ENCODE measurements around the gene KRT80. TPM values are rescaled to one million over a fixed set of nuclear protein-coding genes. Genes with fewer than 3 reads are reported as not detected.
A peak's percentile ranks its signal among the peaks of the same experiment; 100 is the strongest.

KRT80 gene
- polyA plus RNA-seq, 2 donors = 40.9 to 53.9 TPM

GRCh38 chr12:52182898-52183543 is 8.8 kb downstream of the KRT80 start:
- H3K36me3 ChIP-seq (ENCODE audit: control insufficient read depth in 2 of 2, insufficient read depth in 2 of 2, low read length in 1 of 2) = peaks cover 0 to 3% of the 10 kb centered on the region in 2 donors
- H3K4me1 ChIP-seq (ENCODE audit: control insufficient read depth in 2 of 2, insufficient read depth in 2 of 2, low read length in 1 of 2) = peaks cover 8 to 11% of the 10 kb centered on the region in 2 donors
- H3K4me3 ChIP-seq (ENCODE audit: low read depth in 1 of 2, low read length in 2 of 2) = no peak overlapping the region
- H3K27ac ChIP-seq (ENCODE audit: low read depth in 2 of 2, low read length in 1 of 2) = peak overlapping the region; percentile 47 to 95
- H3K9me3 ChIP-seq (ENCODE audit: control insufficient read depth in 2 of 2, insufficient read depth in 1 of 2, low read depth in 1 of 2, low read length in 1 of 2) = no peaks in the 10 kb centered on the region
- H3K27me3 ChIP-seq (ENCODE audit: control insufficient read depth in 1 of 2, insufficient read depth in 2 of 2, low read length in 2 of 2) = no peaks in the 10 kb centered on the region
- WGBS, 2 donors = 60 to 63% methylated on average over 9 of the region's 9 CpGs

- H3K36me3 ChIP-seq (ENCODE audit: control insufficient read depth in 2 of 2, insufficient read depth in 2 of 2, low read length in 1 of 2) = peaks cover 0 to 4% of the 10 kb centered on the region in 2 donors
- H3K27me3 ChIP-seq (ENCODE audit: control insufficient read depth in 1 of 2, insufficient read depth in 2 of 2, low read length in 2 of 2) = no peaks in the 10 kb centered on the region
- WGBS, 2 donors = 64 to 68% methylated on average over 5 of the region's 5 CpGs
- no peaks in the 10 kb centered on the region for H3K9me3 ChIP-seq (ENCODE audit: control insufficient read depth in 2 of 2, insufficient read depth in 1 of 2, low read depth in 1 of 2, low read length in 1 of 2)
- H3K27ac ChIP-seq (ENCODE audit: low read depth in 2 of 2, low read length in 1 of 2) = no peak overlapping the region
- H3K4me3 ChIP-seq (ENCODE audit: low read depth in 1 of 2, low read length in 2 of 2) = no peak overlapping the region
- peaks cover 9 to 11% of the 10 kb centered on the region in 2 donors for H3K4me1 ChIP-seq (ENCODE audit: control insufficient read depth in 2 of 2, insufficient read depth in 2 of 2, low read length in 1 of 2)
Measured at GRCh38 chr12:52182384-52182783, 9.4 kb downstream of the KRT80 start.

GRCh38 chr12:52181746-52182145 is 10.1 kb downstream of the KRT80 start:
- Histone ChIP-seq H3K27me3 (ENCODE audit: control insufficient read depth in 1 of 2, insufficient read depth in 2 of 2, low read length in 2 of 2) (no peaks in the 10 kb centered on the region), H3K4me1 (ENCODE audit: control insufficient read depth in 2 of 2, insufficient read depth in 2 of 2, low read length in 1 of 2) (peaks cover 5 to 8% of the 10 kb centered on the region in 2 donors), H3K9me3 (ENCODE audit: control insufficient read depth in 2 of 2, insufficient read depth in 1 of 2, low read depth in 1 of 2, low read length in 1 of 2) (no peaks in the 10 kb centered on the region), H3K27ac (ENCODE audit: low read depth in 2 of 2, low read length in 1 of 2) (no peak overlapping the region), H3K36me3 (ENCODE audit: control insufficient read depth in 2 of 2, insufficient read depth in 2 of 2, low read length in 1 of 2) (peaks cover 0 to 6% of the 10 kb centered on the region in 2 donors), H3K4me3 (ENCODE audit: low read depth in 1 of 2, low read length in 2 of 2) (no peak overlapping the region)
- WGBS, 2 donors = 66 to 75% methylated on average over 9 of the region's 9 CpGs

GRCh38 chr12:52180971-52181628 is 10.7 kb downstream of the KRT80 start:
- peaks cover 5 to 8% of the 10 kb centered on the region in 2 donors for H3K4me1 ChIP-seq (ENCODE audit: control insufficient read depth in 2 of 2, insufficient read depth in 2 of 2, low read length in 1 of 2)
- no peaks in the 10 kb centered on the region for H3K9me3 ChIP-seq (ENCODE audit: control insufficient read depth in 2 of 2, insufficient read depth in 1 of 2, low read depth in 1 of 2, low read length in 1 of 2)
- H3K4me3 ChIP-seq (ENCODE audit: low read depth in 1 of 2, low read length in 2 of 2) = no peak overlapping the region
- H3K27me3 ChIP-seq (ENCODE audit: control insufficient read depth in 1 of 2, insufficient read depth in 2 of 2, low read length in 2 of 2) = no peaks in the 10 kb centered on the region
- no peak overlapping the region for H3K27ac ChIP-seq (ENCODE audit: low read depth in 2 of 2, low read length in 1 of 2)
- peaks cover 0 to 6% of the 10 kb centered on the region in 2 donors for H3K36me3 ChIP-seq (ENCODE audit: control insufficient read depth in 2 of 2, insufficient read depth in 2 of 2, low read length in 1 of 2)
- WGBS, 2 donors = 66 to 67% methylated on average over 6 of the region's 6 CpGs

GRCh38 chr12:52179396-52179973 is 12.3 kb downstream of the KRT80 start:
- H3K27me3 ChIP-seq (ENCODE audit: control insufficient read depth in 1 of 2, insufficient read depth in 2 of 2, low read length in 2 of 2) = no peaks in the 10 kb centered on the region
- peaks cover 5 to 14% of the 10 kb centered on the region in 2 donors for H3K4me1 ChIP-seq (ENCODE audit: control insufficient read depth in 2 of 2, insufficient read depth in 2 of 2, low read length in 1 of 2)
- H3K4me3 ChIP-seq (ENCODE audit: low read depth in 1 of 2, low read length in 2 of 2) = no peak overlapping the region
- H3K36me3 ChIP-seq (ENCODE audit: control insufficient read depth in 2 of 2, insufficient read depth in 2 of 2, low read length in 1 of 2) = peaks cover 0 to 6% of the 10 kb centered on the region in 2 donors
- no peaks in the 10 kb centered on the region for H3K9me3 ChIP-seq (ENCODE audit: control insufficient read depth in 2 of 2, insufficient read depth in 1 of 2, low read depth in 1 of 2, low read length in 1 of 2)
- 87 to 90% methylated on average over 6 of the region's 6 CpGs for WGBS, 2 donors
- H3K27ac ChIP-seq (ENCODE audit: low read depth in 2 of 2, low read length in 1 of 2) = no peak overlapping the region

GRCh38 chr12:52178984-52179383 is 12.8 kb downstream of the KRT80 start:
- H3K27me3 ChIP-seq (ENCODE audit: control insufficient read depth in 1 of 2, insufficient read depth in 2 of 2, low read length in 2 of 2) = no peaks in the 10 kb centered on the region
- H3K9me3 ChIP-seq (ENCODE audit: control insufficient read depth in 2 of 2, insufficient read depth in 1 of 2, low read depth in 1 of 2, low read length in 1 of 2) = no peaks in the 10 kb centered on the region
- WGBS, 2 donors = 54 to 71% methylated on average over 2 of the region's 2 CpGs
- no peak overlapping the region for H3K4me3 ChIP-seq (ENCODE audit: low read depth in 1 of 2, low read length in 2 of 2)
- H3K27ac ChIP-seq (ENCODE audit: low read depth in 2 of 2, low read length in 1 of 2) = no peak overlapping the region
- H3K36me3 ChIP-seq (ENCODE audit: control insufficient read depth in 2 of 2, insufficient read depth in 2 of 2, low read length in 1 of 2) = peaks cover 0 to 4% of the 10 kb centered on the region in 2 donors
- H3K4me1 ChIP-seq (ENCODE audit: control insufficient read depth in 2 of 2, insufficient read depth in 2 of 2, low read length in 1 of 2) = peaks cover 5 to 12% of the 10 kb centered on the region in 2 donors

GRCh38 chr12:52178443-52178842 is 13.4 kb downstream of the KRT80 start:
- H3K4me1 ChIP-seq (ENCODE audit: control insufficient read depth in 2 of 2, insufficient read depth in 2 of 2, low read length in 1 of 2) = peaks cover 5 to 7% of the 10 kb centered on the region in 2 donors
- H3K27ac ChIP-seq (ENCODE audit: low read depth in 2 of 2, low read length in 1 of 2) = no peak overlapping the region
- 77 to 83% methylated on average over 7 of the region's 7 CpGs for WGBS, 2 donors
- H3K36me3 ChIP-seq (ENCODE audit: control insufficient read depth in 2 of 2, insufficient read depth in 2 of 2, low read length in 1 of 2) = peaks cover 0 to 4% of the 10 kb centered on the region in 2 donors
- H3K4me3 ChIP-seq (ENCODE audit: low read depth in 1 of 2, low read length in 2 of 2) = no peak overlapping the region
- H3K9me3 ChIP-seq (ENCODE audit: control insufficient read depth in 2 of 2, insufficient read depth in 1 of 2, low read depth in 1 of 2, low read length in 1 of 2) = no peaks in the 10 kb centered on the region
- H3K27me3 ChIP-seq (ENCODE audit: control insufficient read depth in 1 of 2, insufficient read depth in 2 of 2, low read length in 2 of 2) = no peaks in the 10 kb centered on the region

- Histone ChIP-seq H3K27ac (ENCODE audit: low read depth in 2 of 2, low read length in 1 of 2) (peak overlapping the region; percentile 76 to 93), H3K4me3 (ENCODE audit: low read depth in 1 of 2, low read length in 2 of 2) (no peak overlapping the region), H3K36me3 (ENCODE audit: control insufficient read depth in 2 of 2, insufficient read depth in 2 of 2, low read length in 1 of 2) (peaks cover 0 to 4% of the 10 kb centered on the region in 2 donors), H3K4me1 (ENCODE audit: control insufficient read depth in 2 of 2, insufficient read depth in 2 of 2, low read length in 1 of 2) (peaks cover 3 to 6% of the 10 kb centered on the region in 2 donors), H3K27me3 (ENCODE audit: control insufficient read depth in 1 of 2, insufficient read depth in 2 of 2, low read length in 2 of 2) (no peaks in the 10 kb centered on the region), H3K9me3 (ENCODE audit: control insufficient read depth in 2 of 2, insufficient read depth in 1 of 2, low read depth in 1 of 2, low read length in 1 of 2) (no peaks in the 10 kb centered on the region)
- 53 to 63% methylated on average over 20 of the region's 20 CpGs for WGBS, 2 donors
Measured at GRCh38 chr12:52175371-52176350, 16.2 kb downstream of the KRT80 start.

- H3K4me1 ChIP-seq (ENCODE audit: control insufficient read depth in 2 of 2, insufficient read depth in 2 of 2, low read length in 1 of 2) = peaks cover 3 to 6% of the 10 kb centered on the region in 2 donors
- no peaks in the 10 kb centered on the region for H3K27me3 ChIP-seq (ENCODE audit: control insufficient read depth in 1 of 2, insufficient read depth in 2 of 2, low read length in 2 of 2)
- no peak overlapping the region for H3K27ac ChIP-seq (ENCODE audit: low read depth in 2 of 2, low read length in 1 of 2)
- 95% methylated on average over 20 of the region's 20 CpGs for WGBS, 2 donors
- no peak overlapping the region for H3K4me3 ChIP-seq (ENCODE audit: low read depth in 1 of 2, low read length in 2 of 2)
- H3K36me3 ChIP-seq (ENCODE audit: control insufficient read depth in 2 of 2, insufficient read depth in 2 of 2, low read length in 1 of 2) = peaks cover 0 to 4% of the 10 kb centered on the region in 2 donors
- no peaks in the 10 kb centered on the region for H3K9me3 ChIP-seq (ENCODE audit: control insufficient read depth in 2 of 2, insufficient read depth in 1 of 2, low read depth in 1 of 2, low read length in 1 of 2)
Measured at GRCh38 chr12:52173526-52173925, 18.3 kb downstream of the KRT80 start.
